Common myeloid progenitor, CD34-positive (primary cell): ENCODE measurements around the gene ANKRD44.

ENCODE experiments used
- CTCF ChIA-PET: fragments of 350-600 bp; sonication (Branson Sonifier 250); formaldehyde crosslinking; loops from one replicate; lab custom pipeline; 2021; ENCODE audit warnings: antibody characterized with exemption; lab: Charles Lee
- POLR2A ChIA-PET: fragments of 350-600 bp; sonication (Branson Sonifier 250); formaldehyde crosslinking; loops from one replicate; lab custom pipeline; 2021; ENCODE audit warnings: antibody characterized with exemption; lab: Charles Lee
- DNase-seq, 3 donors: peaks; one replicate each; pipeline versions ENCODE4 v3.0.0 to v3.0.0-alpha.2; 2013
- H3K27ac ChIP-seq, 2 experiments: 1 replicate in 1 of 2; 2 replicates in 1 of 2; pipeline ENCODE4 v1.7.0; 2013; ENCODE audit warnings: inconsistent platforms in 2 of 2, low read length in 2 of 2, mild to moderate bottlenecking in 2 of 2, low read depth in 1 of 2, moderate library complexity in 1 of 2; ENCODE audit not compliant: severe bottlenecking in 2 of 2, insufficient read depth in 1 of 2, poor library complexity in 1 of 2
- H3K27me3 ChIP-seq, 5 experiments: replicated peaks in 2 of 5; 1 replicate in 3 of 5; 2 replicates in 2 of 5; pipeline versions ENCODE4 v1.6.1 to v1.7.0; 2013; ENCODE audit warnings: low read length in 4 of 5, mild to moderate bottlenecking in 2 of 5, moderate library complexity in 2 of 5, inconsistent platforms in 1 of 5; ENCODE audit not compliant: insufficient read depth in 5 of 5, control insufficient read depth in 4 of 5
- H3K36me3 ChIP-seq, 4 experiments: 1 replicate in 2 of 4; 2 replicates in 2 of 4; pipeline versions ENCODE4 v1.6.1 to v1.7.0; 2013; ENCODE audit warnings: low read length in 3 of 4, control low read depth in 1 of 4, mild to moderate bottlenecking in 1 of 4; ENCODE audit not compliant: control insufficient read depth in 4 of 4, insufficient read depth in 4 of 4
- H3K4me1 ChIP-seq, 4 experiments: 1 replicate in 3 of 4; 2 replicates in 1 of 4; pipeline versions ENCODE4 v1.6.1 to v1.7.1; 2013; ENCODE audit warnings: low read length in 3 of 4, mild to moderate bottlenecking in 3 of 4, control low read depth in 1 of 4, inconsistent platforms in 1 of 4, moderate library complexity in 1 of 4; ENCODE audit not compliant: control insufficient read depth in 4 of 4, insufficient read depth in 4 of 4; ENCODE audit errors: control extremely low read depth in 1 of 4
- H3K4me3 ChIP-seq, 7 experiments: 1 replicate in 4 of 7; 2 replicates in 3 of 7; pipeline versions ENCODE4 v1.5.1 to v1.7.0; 2013; ENCODE audit warnings: mild to moderate bottlenecking in 7 of 7, low read length in 6 of 7, moderate library complexity in 6 of 7, inconsistent platforms in 2 of 7, low read depth in 2 of 7, control low read depth in 1 of 7; ENCODE audit not compliant: insufficient read depth in 4 of 7, control insufficient read depth in 1 of 7; ENCODE audit errors: extremely low read depth in 1 of 7
- H3K9me3 ChIP-seq, 5 experiments: 1 replicate in 4 of 5; 2 replicates in 1 of 5; pipeline versions ENCODE4 v1.6.1 to v1.7.1; 2013; ENCODE audit warnings: low read length in 4 of 5, mild to moderate bottlenecking in 2 of 5, inconsistent platforms in 1 of 5, low read depth in 1 of 5, moderate library complexity in 1 of 5; ENCODE audit not compliant: control insufficient read depth in 4 of 5, insufficient read depth in 2 of 5; ENCODE audit errors: control extremely low read depth in 1 of 5
- WGBS: methylation state at CpG from one replicate; pipeline ENCODE4 v1.1.5; 2013; ENCODE audit not compliant: insufficient coverage; 5-methylcytosine and 5-hydroxymethylcytosine counted together

The ANKRD44 gene

GRCh38 chr2:196944570-196944969, 366.0 kb downstream of the ANKRD44 start:
- CTCF ChIA-PET = no interaction called here
- H3K4me3 ChIP-seq = no peak overlapping the region
- DNase-seq = no peak
- H3K27ac ChIP-seq = no peak overlapping the region
- no peaks in the 10 kb centered on the region for H3K9me3 ChIP-seq
- POLR2A ChIA-PET = no interaction called here
- no peaks in the 10 kb centered on the region for H3K27me3 ChIP-seq
- no peaks in the 10 kb centered on the region for H3K4me1 ChIP-seq
- WGBS = 89% methylated on average over 4 of the region's 4 CpGs
- H3K36me3 ChIP-seq = no peaks in the 10 kb centered on the region

- WGBS = 100% methylated on average over 2 of the region's 4 CpGs
- ChIA-PET CTCF (no interaction called here), POLR2A (no interaction called here)
- H3K4me1 ChIP-seq = no peaks in the 10 kb centered on the region
- no peaks in the 10 kb centered on the region for H3K36me3 ChIP-seq
- no peak overlapping the region for H3K4me3 ChIP-seq
- no peaks in the 10 kb centered on the region for H3K9me3 ChIP-seq
- no peaks in the 10 kb centered on the region for H3K27me3 ChIP-seq
- no peak for DNase-seq
- H3K27ac ChIP-seq = no peak overlapping the region
Measured at GRCh38 chr2:196941398-196942078, 369.0 kb downstream of the ANKRD44 start.

- Histone ChIP-seq H3K9me3 (no peaks in the 10 kb centered on the region), H3K27ac (no peak overlapping the region), H3K4me1 (no peaks in the 10 kb centered on the region), H3K27me3 (no peaks in the 10 kb centered on the region), H3K4me3 (no peak overlapping the region), H3K36me3 (no peaks in the 10 kb centered on the region)
- no peak for DNase-seq
- 100% methylated on average over 1 of the region's 1 CpG for WGBS
- ChIA-PET POLR2A (no interaction called here), CTCF (no interaction called here)
Measured at GRCh38 chr2:196939371-196939770, 371.2 kb downstream of the ANKRD44 start.
